GM23248 (cell line): ENCODE data around the gene PLCB3. TPM values are rescaled to one million over a fixed set of nuclear protein-coding genes. Genes with fewer than 3 reads are reported as not detected.

Experiments used
- DNase-seq: peaks from one replicate; pipeline ENCODE4 v3.0.0-alpha.2; 2015
- H2AFZ ChIP-seq: fragments of 200-600 bp; sonication (generic); 2 replicates; pipeline ENCODE4 v1.6.1; 2016; ENCODE audit warnings: antibody characterized with exemption
- H3F3A ChIP-seq: fragments of 200-600 bp; sonication (generic); 2 replicates; pipeline ENCODE4 v1.6.1; 2016; ENCODE audit warnings: mild to moderate bottlenecking, antibody characterized with exemption, mixed run types; ENCODE audit not compliant: insufficient read depth
- H3K27ac ChIP-seq: fragments of 200-600 bp; sonication (generic); 2 replicates; pipeline ENCODE4 v1.5.1; 2016; ENCODE audit warnings: mild to moderate bottlenecking
- H3K27me3 ChIP-seq: fragments of 200-600 bp; sonication (generic); replicated peaks from 2 replicates; pipeline ENCODE4 v1.6.1; 2016; ENCODE audit warnings: mild to moderate bottlenecking; ENCODE audit not compliant: insufficient read depth
- H3K36me3 ChIP-seq: fragments of 200-600 bp; sonication (generic); 2 replicates; pipeline ENCODE4 v1.6.1; 2016; ENCODE audit warnings: low read depth, mild to moderate bottlenecking
- H3K4me1 ChIP-seq: fragments of 200-600 bp; sonication (generic); 2 replicates; pipeline ENCODE4 v1.6.1; 2016; ENCODE audit warnings: mild to moderate bottlenecking; ENCODE audit not compliant: insufficient read depth
- H3K4me2 ChIP-seq: fragments of 200-600 bp; sonication (generic); one replicate; pipeline ENCODE4 v1.6.1; 2016; ENCODE audit warnings: mild to moderate bottlenecking; ENCODE audit not compliant: unreplicated experiment
- H3K4me3 ChIP-seq: fragments of 200-600 bp; sonication (generic); 2 replicates; pipeline ENCODE4 v1.5.1; 2016; ENCODE audit warnings: mild to moderate bottlenecking
- H3K79me2 ChIP-seq: fragments of 200-600 bp; sonication (generic); 2 replicates; pipeline ENCODE4 v1.6.1; 2016; ENCODE audit warnings: mild to moderate bottlenecking; ENCODE audit not compliant: insufficient read depth
- H3K9ac ChIP-seq: fragments of 200-600 bp; sonication (generic); 2 replicates; pipeline ENCODE4 v1.6.1; 2016; ENCODE audit warnings: mild to moderate bottlenecking
- H3K9me2 ChIP-seq: fragments of 200-600 bp; sonication (generic); 2 replicates; pipeline ENCODE4 v1.6.1; 2016; ENCODE audit warnings: mixed run types, mild to moderate bottlenecking, moderate library complexity; ENCODE audit not compliant: insufficient read depth
- H3K9me3 ChIP-seq: fragments of 200-600 bp; sonication (generic); one replicate; pipeline ENCODE4 v1.6.1; 2017; ENCODE audit warnings: low read depth
- H4K20me1 ChIP-seq: fragments of 200-600 bp; sonication (generic); 2 replicates; pipeline ENCODE4 v1.6.0; 2016; ENCODE audit not compliant: insufficient read depth
- EZH2 ChIP-seq: fragments of 200-600 bp; sonication (generic); IDR thresholded peaks from 2 replicates; pipeline ENCODE4 v1.6.1; 2018; ENCODE audit warnings: antibody characterized with exemption, mild to moderate bottlenecking; ENCODE audit not compliant: insufficient read depth, poor library complexity, severe bottlenecking
- EZH2phosphoT487 ChIP-seq: fragments of 200-600 bp; sonication (generic); IDR thresholded peaks from 2 replicates; pipeline ENCODE4 v1.6.1; 2018; ENCODE audit warnings: antibody characterized with exemption, moderate library complexity, mild to moderate bottlenecking, low read depth; ENCODE audit not compliant: insufficient read depth
- WGBS, 2 experiments: methylation state at CpG; one replicate each; pipeline ENCODE4 v1.1.6; 2015 to 2017; ENCODE audit warnings: low lambda C conversion rate in 2 of 2, low coverage in 1 of 2; ENCODE audit errors: missing lambda C conversion rate in 2 of 2; 5-methylcytosine and 5-hydroxymethylcytosine counted together
- in situ Hi-C: fragments of 300-500 bp; cut with MboI; formaldehyde crosslinking; loops from 2 replicates; pipeline ENCODE4 v1.15.0; 2020
- polyA plus RNA-seq: library from polyadenylated mRNA; unstranded; fragments of >200 nt; fragmentation: Nextera tagmentation; extraction: Ambion mirVana; gene quantifications from 2 replicates; pipeline ENCODE4 v1.2.1, GENCODE V29; 2016
- total RNA-seq: library from RNA; depleted of rRNA; stranded (reverse); fragments of >200 nt; shearing (Covaris generic); gene quantifications from 2 replicates; pipeline ENCODE4 v1.2.3, GENCODE V29; 2014

PLCB3 gene
- total and polyA plus RNA-seq, 2 experiments from 2014 or later, result 6.5 to 32.7 TPM

DNA sequence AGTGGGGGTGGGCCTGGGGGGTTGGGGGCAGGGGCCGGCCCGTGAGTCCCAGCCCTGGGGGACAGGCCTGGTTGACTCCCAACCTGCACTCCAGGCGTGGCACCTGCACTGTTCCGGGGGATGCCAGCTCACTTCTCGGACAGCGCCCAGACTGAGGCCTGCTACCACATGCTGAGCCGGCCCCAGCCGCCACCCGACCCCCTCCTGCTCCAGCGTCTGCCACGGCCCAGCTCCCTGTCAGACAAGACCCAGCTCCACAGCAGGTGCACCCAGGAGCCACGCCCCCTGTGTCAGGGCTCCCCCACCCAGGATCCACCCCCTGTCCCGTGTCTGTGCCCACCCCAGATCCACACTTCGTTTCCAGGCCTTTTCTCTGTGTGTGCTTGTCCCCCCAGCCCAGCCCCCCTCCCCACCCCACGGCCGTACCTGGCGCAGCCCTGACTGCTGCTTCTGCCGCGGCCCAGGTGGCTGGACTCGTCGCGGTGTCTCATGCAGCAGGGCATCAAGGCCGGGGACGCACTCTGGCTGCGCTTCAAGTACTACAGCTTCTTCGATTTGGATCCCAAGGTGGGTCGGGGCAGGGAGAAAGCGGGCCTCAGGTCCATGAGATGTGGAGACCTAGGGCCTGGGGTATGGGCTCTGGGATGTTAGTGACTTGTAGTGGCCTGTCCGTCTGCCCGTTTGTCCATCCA, 40.0 kb upstream of the PLCB3 start:
- Histone ChIP-seq H3K79me2 (no peaks in the 10 kb centered on the region), H3F3A (peaks cover 18% of the 10 kb centered on the region), H3K36me3 (no peaks in the 10 kb centered on the region), H3K4me1 (peaks cover 21% of the 10 kb centered on the region), H3K27me3 (no peaks in the 10 kb centered on the region), H3K4me2 (no peak overlapping the region), H3K9me2 (no peaks in the 10 kb centered on the region), H3K4me3 (no peak overlapping the region), H3K27ac (no peak overlapping the region), H3K9me3 (no peaks in the 10 kb centered on the region), H2AFZ (no peak overlapping the region), H4K20me1 (no peaks in the 10 kb centered on the region), H3K9ac (no peak overlapping the region)
- 84 to 97% methylated on average over 13 to 30 of the region's 30 CpGs for WGBS, 2 experiments
- in situ Hi-C loops, result no loop called here
- no peak for DNase-seq
- no peak for TF ChIP-seq EZH2

DNA sequence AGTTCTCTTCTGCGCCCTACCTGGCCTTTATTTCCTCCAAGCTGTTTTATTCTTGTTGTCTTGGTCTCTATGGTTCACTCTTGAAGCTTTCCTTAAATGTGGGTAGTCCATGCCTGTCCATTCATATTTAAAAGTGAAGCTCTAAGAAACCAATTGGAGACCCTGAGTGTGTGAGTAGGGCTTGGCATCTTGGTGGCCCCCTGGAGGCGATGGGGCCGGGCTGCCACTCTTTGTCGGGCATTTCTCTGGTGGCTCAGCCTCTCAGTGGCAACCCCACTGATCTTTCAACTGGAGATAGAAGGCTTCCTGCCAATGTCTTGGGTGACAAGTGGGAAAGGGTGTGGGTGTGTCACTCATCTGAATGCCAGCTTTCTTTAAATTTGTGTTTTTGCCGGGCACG, 34.5 kb upstream of the PLCB3 start:
- Histone ChIP-seq H3K9me2 (no peaks in the 10 kb centered on the region), H3K79me2 (no peaks in the 10 kb centered on the region), H2AFZ (no peak overlapping the region), H3F3A (peaks cover 18% of the 10 kb centered on the region), H3K4me3 (no peak overlapping the region), H3K9ac (no peak overlapping the region), H4K20me1 (no peaks in the 10 kb centered on the region), H3K36me3 (no peaks in the 10 kb centered on the region), H3K9me3 (no peaks in the 10 kb centered on the region), H3K27me3 (no peaks in the 10 kb centered on the region), H3K4me1 (peaks cover 11% of the 10 kb centered on the region), H3K4me2 (no peak overlapping the region), H3K27ac (no peak overlapping the region)
- in situ Hi-C loops, result no loop called here
- WGBS, 2 experiments, result 85 to 86% methylated on average over 6 of the region's 6 CpGs
- TF ChIP-seq EZH2 (no peak), EZH2phosphoT487 (no peak)
- no peak for DNase-seq

- TF ChIP-seq EZH2phosphoT487 (no peak), EZH2 (no peak)
- peaks cover 11% of the 10 kb centered on the region for H3K4me1 ChIP-seq
- H4K20me1 ChIP-seq, result no peaks in the 10 kb centered on the region
- H3K36me3 ChIP-seq, result no peaks in the 10 kb centered on the region
- no peaks in the 10 kb centered on the region for H3K27me3 ChIP-seq
- 74 to 78% methylated on average over 11 of the region's 11 CpGs for WGBS, 2 experiments
- in situ Hi-C loops, result no loop called here
- H3K9ac ChIP-seq, result no peak overlapping the region
- H3K4me3 ChIP-seq, result no peak overlapping the region
- H3K79me2 ChIP-seq, result no peaks in the 10 kb centered on the region
- no peaks in the 10 kb centered on the region for H3K9me2 ChIP-seq
- no peak overlapping the region for H2AFZ ChIP-seq
- H3F3A ChIP-seq, result peaks cover 15% of the 10 kb centered on the region
- no peaks in the 10 kb centered on the region for H3K9me3 ChIP-seq
- H3K27ac ChIP-seq, result no peak overlapping the region
- no peak overlapping the region for H3K4me2 ChIP-seq
- no peak for DNase-seq
Measured at GRCh38 chr11:64218628-64219353, 32.5 kb upstream of the PLCB3 start.

GRCh38 chr11:64219354-64219684, 32.0 kb upstream of the PLCB3 start:
- Histone ChIP-seq H3K79me2 (no peaks in the 10 kb centered on the region), H3K4me3 (no peak overlapping the region), H3K27me3 (no peaks in the 10 kb centered on the region), H3K27ac (no peak overlapping the region), H3K9me3 (no peaks in the 10 kb centered on the region), H3F3A (peaks cover 10% of the 10 kb centered on the region), H3K9ac (no peak overlapping the region), H3K4me1 (peaks cover 11% of the 10 kb centered on the region), H4K20me1 (no peaks in the 10 kb centered on the region), H3K4me2 (no peak overlapping the region), H3K36me3 (no peaks in the 10 kb centered on the region), H3K9me2 (no peaks in the 10 kb centered on the region), H2AFZ (no peak overlapping the region)
- WGBS, 2 experiments, result 73 to 76% methylated on average over 7 of the region's 7 CpGs
- in situ Hi-C loops, result no loop called here
- no peak for DNase-seq
- no peak for TF ChIP-seq EZH2phosphoT487
- no peak for TF ChIP-seq EZH2
